ENCODE measurements around the gene SLFN12L. TPM values are rescaled to one million over a fixed set of nuclear protein-coding genes. Genes with fewer than 3 reads are reported as not detected.

The SLFN12L gene
- polyA plus RNA-seq, 1 donor (not counting 4 experiments of a cell fraction or from before 2014, with no cell fraction given) = 0.09 TPM

GRCh38 chr17:35541434-35541833 lies 4.0 kb upstream of the SLFN12L start:
- dilution Hi-C loops (cut with MboI; ENCODE audit: extremely low pct_ligation_motif_present, low sequenced_read_pairs) = no loop called here
- Histone ChIP-seq H3K4me1 (ENCODE audit: control insufficient read depth, extremely low read depth, insufficient read depth, low read length) (no peaks in the 10 kb centered on the region), H3K9me3 (ENCODE audit: control insufficient read depth, low read depth, low read length) (no peaks in the 10 kb centered on the region), H3K4me3 (ENCODE audit: control insufficient read depth in 2 of 3, extremely low read depth in 1 of 3, insufficient read depth in 2 of 3, low read depth in 1 of 3, low read length in 3 of 3) (no peak overlapping the region), H3K36me3 (ENCODE audit: control insufficient read depth in 2 of 2, extremely low read depth in 1 of 2, insufficient read depth in 2 of 2, low read length in 2 of 2) (no peaks in the 10 kb centered on the region), H3K9ac (ENCODE audit: control insufficient read depth, extremely low read depth, insufficient read depth, low read length) (no peak overlapping the region), H3K79me2 (ENCODE audit: control insufficient read depth, insufficient read depth, low read length) (no peaks in the 10 kb centered on the region), H3K9me1 (ENCODE audit: control insufficient read depth, extremely low read depth, insufficient read depth, low read length) (no peaks in the 10 kb centered on the region), H3K27me3 (ENCODE audit: control insufficient read depth, extremely low read depth, insufficient read depth, low read length) (no peaks in the 10 kb centered on the region), H3K4me2 (ENCODE audit: control insufficient read depth, extremely low read depth, insufficient read depth, low read depth, low read length) (no peak overlapping the region), H2AFZ (ENCODE audit: control insufficient read depth, low read length) (no peak overlapping the region), H3K27ac (ENCODE audit: control insufficient read depth, insufficient read depth, low read length) (no peak overlapping the region), H4K20me1 (ENCODE audit: control insufficient read depth, extremely low read depth, insufficient read depth, low read length) (no peaks in the 10 kb centered on the region)
- no peak for DNase-seq (ENCODE audit: low read depth, low spot score)
- TF ChIP-seq CTCF (optimal IDR thresholded peaks at IDR 0.05 in 1 of 3, IDR thresholded peaks at IDR 0.05 in 1 of 3, conservative IDR thresholded peaks at IDR 0.05 in 1 of 3; ENCODE audit: extremely low read depth in 1 of 3, insufficient read depth in 2 of 3, low read length in 3 of 3) (no peak), EZH2 (IDR thresholded peaks at IDR 0.05; ENCODE audit: low read length) (no peak)
- FAIRE-seq = no peak

DNA sequence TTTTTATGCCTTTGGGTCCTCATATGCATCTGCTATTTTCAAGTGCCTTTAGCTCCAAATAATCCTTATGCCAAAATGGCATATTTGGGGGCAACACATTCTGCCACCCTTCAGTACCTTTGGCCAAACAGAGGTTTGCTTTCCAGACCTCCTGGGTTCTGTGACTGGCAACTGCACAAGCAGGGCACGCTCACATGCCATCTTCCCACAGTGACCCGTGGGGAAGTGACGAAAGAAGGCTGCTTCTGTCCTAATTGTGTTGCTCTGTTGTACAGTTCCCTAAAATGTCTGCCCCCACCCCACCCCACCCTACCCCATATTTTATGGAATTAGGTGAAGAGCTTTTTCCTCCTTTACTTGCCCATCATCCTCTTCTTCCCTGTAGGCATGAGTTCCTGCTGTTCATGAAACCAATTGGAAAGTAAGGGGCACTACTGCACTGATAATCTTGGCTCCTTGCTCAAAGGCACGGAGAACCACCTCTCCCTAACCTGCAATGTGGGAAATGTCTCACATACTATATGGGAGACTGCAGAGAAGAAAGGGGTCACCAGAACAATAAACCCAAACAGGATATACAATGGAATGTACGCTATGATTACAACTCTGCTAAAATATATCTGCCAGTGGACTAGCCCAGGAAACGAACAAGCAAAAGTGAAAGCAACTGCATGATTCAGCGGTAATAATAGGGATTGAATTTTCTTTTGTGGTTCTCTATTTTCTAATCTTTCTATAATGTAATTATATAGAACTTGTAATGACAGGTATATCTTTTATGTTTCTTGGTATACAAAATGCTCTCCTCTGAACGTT lies 3.3 kb upstream of the SLFN12L start:
- FAIRE-seq = no peak
- no peaks in the 10 kb centered on the region for H4K20me1 ChIP-seq (ENCODE audit: control insufficient read depth, extremely low read depth, insufficient read depth, low read length)
- no peak for DNase-seq (ENCODE audit: low read depth, low spot score)
- H3K4me2 ChIP-seq (ENCODE audit: control insufficient read depth, extremely low read depth, insufficient read depth, low read depth, low read length) = peak overlapping the region; percentile 39
- no peaks in the 10 kb centered on the region for H3K4me1 ChIP-seq (ENCODE audit: control insufficient read depth, extremely low read depth, insufficient read depth, low read length)
- TF ChIP-seq EZH2 (IDR thresholded peaks at IDR 0.05; ENCODE audit: low read length) = no peak
- TF ChIP-seq CTCF (optimal IDR thresholded peaks at IDR 0.05 in 1 of 3, IDR thresholded peaks at IDR 0.05 in 1 of 3, conservative IDR thresholded peaks at IDR 0.05 in 1 of 3; ENCODE audit: extremely low read depth in 1 of 3, insufficient read depth in 2 of 3, low read length in 3 of 3) = no peak
- H2AFZ ChIP-seq (ENCODE audit: control insufficient read depth, low read length) = peak overlapping the region; percentile 41
- H3K27me3 ChIP-seq (ENCODE audit: control insufficient read depth, extremely low read depth, insufficient read depth, low read length) = no peaks in the 10 kb centered on the region
- H3K79me2 ChIP-seq (ENCODE audit: control insufficient read depth, insufficient read depth, low read length) = no peaks in the 10 kb centered on the region
- H3K9me3 ChIP-seq (ENCODE audit: control insufficient read depth, low read depth, low read length) = no peaks in the 10 kb centered on the region
- dilution Hi-C loops (cut with MboI; ENCODE audit: extremely low pct_ligation_motif_present, low sequenced_read_pairs) = no loop called here
- no peak overlapping the region for H3K9ac ChIP-seq (ENCODE audit: control insufficient read depth, extremely low read depth, insufficient read depth, low read length)
- H3K9me1 ChIP-seq (ENCODE audit: control insufficient read depth, extremely low read depth, insufficient read depth, low read length) = no peaks in the 10 kb centered on the region
- no peak overlapping the region for H3K27ac ChIP-seq (ENCODE audit: control insufficient read depth, insufficient read depth, low read length)
- H3K36me3 ChIP-seq (ENCODE audit: control insufficient read depth in 2 of 2, extremely low read depth in 1 of 2, insufficient read depth in 2 of 2, low read length in 2 of 2) = no peaks in the 10 kb centered on the region
- H3K4me3 ChIP-seq (ENCODE audit: control insufficient read depth in 2 of 3, extremely low read depth in 1 of 3, insufficient read depth in 2 of 3, low read depth in 1 of 3, low read length in 3 of 3) = peak overlapping the region in 1 of 3 experiments; percentile 19

Measured in keratinocyte (primary cell).